Astrocyte (in vitro differentiated cells and primary cell): ENCODE measurements around the gene PDZD11.

ENCODE experiments used
- EZH2 ChIP-seq: IDR thresholded peaks from 2 replicates; pipeline ENCODE4 v1.6.1; 2012; ENCODE audit warnings: mild to moderate bottlenecking, low read length, inconsistent platforms; ENCODE audit not compliant: insufficient read depth
- TF ChIP-seq, protein P1 (sequence below): IDR thresholded peaks from 2 replicates; pipeline ENCODE4 v1.5.1; 2011; ENCODE audit warnings: low read depth, mild to moderate bottlenecking, inconsistent platforms, low read length, moderate library complexity; ENCODE audit not compliant: insufficient read depth

DNA sequence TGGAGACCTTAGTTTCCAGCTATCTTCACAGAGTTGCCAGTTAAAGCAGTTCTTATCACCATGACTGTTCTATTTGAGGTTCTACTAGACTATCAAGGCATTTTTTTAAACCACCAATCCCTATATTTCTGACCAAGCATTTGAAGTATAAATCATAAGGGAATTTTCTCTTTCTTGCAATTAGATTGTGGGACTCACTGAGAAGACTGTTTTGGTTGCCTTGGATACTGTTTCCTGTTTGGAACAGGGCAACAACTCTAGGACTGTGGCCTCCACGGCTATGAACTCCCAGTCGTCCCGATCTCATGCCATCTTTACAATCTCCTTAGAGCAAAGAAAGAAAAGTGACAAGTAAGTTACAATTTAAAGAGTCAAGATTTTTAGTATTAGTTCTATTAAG lies 12.0 kb upstream of the PDZD11 start:
- TF ChIP-seq, protein P1, sequence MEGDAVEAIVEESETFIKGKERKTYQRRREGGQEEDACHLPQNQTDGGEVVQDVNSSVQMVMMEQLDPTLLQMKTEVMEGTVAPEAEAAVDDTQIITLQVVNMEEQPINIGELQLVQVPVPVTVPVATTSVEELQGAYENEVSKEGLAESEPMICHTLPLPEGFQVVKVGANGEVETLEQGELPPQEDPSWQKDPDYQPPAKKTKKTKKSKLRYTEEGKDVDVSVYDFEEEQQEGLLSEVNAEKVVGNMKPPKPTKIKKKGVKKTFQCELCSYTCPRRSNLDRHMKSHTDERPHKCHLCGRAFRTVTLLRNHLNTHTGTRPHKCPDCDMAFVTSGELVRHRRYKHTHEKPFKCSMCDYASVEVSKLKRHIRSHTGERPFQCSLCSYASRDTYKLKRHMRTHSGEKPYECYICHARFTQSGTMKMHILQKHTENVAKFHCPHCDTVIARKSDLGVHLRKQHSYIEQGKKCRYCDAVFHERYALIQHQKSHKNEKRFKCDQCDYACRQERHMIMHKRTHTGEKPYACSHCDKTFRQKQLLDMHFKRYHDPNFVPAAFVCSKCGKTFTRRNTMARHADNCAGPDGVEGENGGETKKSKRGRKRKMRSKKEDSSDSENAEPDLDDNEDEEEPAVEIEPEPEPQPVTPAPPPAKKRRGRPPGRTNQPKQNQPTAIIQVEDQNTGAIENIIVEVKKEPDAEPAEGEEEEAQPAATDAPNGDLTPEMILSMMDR = no peak
- no peak for TF ChIP-seq EZH2
